OCI-LY1 (cell line): ENCODE results near the gene MYO1A.

Source experiments
- H2AFZ ChIP-seq: fragments of 200-600 bp; sonication (generic), shearing (Covaris generic); 2 replicates; pipeline ENCODE4 v1.6.0; 2014; ENCODE audit warnings: antibody characterized with exemption, mild to moderate bottlenecking, low read length
- H3F3A ChIP-seq: fragments of 200-600 bp; sonication (generic), shearing (Covaris generic); 2 replicates; pipeline ENCODE4 v1.6.0; 2014; ENCODE audit warnings: mild to moderate bottlenecking, antibody characterized with exemption, low read length, moderate library complexity; ENCODE audit not compliant: insufficient read depth
- H3K27ac ChIP-seq: fragments of 200-600 bp; sonication (generic); 2 replicates; pipeline ENCODE4 v1.5.1; 2014; ENCODE audit warnings: low read length, mixed run types, mild to moderate bottlenecking, low read depth; ENCODE audit not compliant: poor library complexity, severe bottlenecking
- H3K27me3 ChIP-seq: fragments of 200-600 bp; sonication (generic); 2 replicates; pipeline ENCODE4 v1.6.0; 2014; ENCODE audit warnings: antibody characterized with exemption, mild to moderate bottlenecking, low read length, moderate library complexity; ENCODE audit not compliant: insufficient read depth
- H3K36me3 ChIP-seq: fragments of 200-600 bp; sonication (generic); 2 replicates; pipeline ENCODE4 v1.6.1; 2014; ENCODE audit warnings: mild to moderate bottlenecking, antibody characterized with exemption, low read length, moderate library complexity, mixed read lengths; ENCODE audit not compliant: insufficient read depth
- H3K4me1 ChIP-seq: fragments of 200-600 bp; sonication (generic); 2 replicates; pipeline ENCODE4 v1.5.1; 2014; ENCODE audit warnings: mild to moderate bottlenecking, low read length, moderate library complexity; ENCODE audit not compliant: insufficient read depth, severe bottlenecking
- H3K4me2 ChIP-seq: fragments of 200-600 bp; sonication (generic), shearing (Covaris generic); 2 replicates; pipeline ENCODE4 v1.6.1; 2014; ENCODE audit warnings: low read length
- H3K4me3 ChIP-seq: fragments of 200-600 bp; sonication (generic); 2 replicates; pipeline ENCODE4 v1.5.1; 2014; ENCODE audit warnings: low read length, low read depth, mild to moderate bottlenecking, mixed read lengths; ENCODE audit not compliant: poor library complexity, severe bottlenecking
- H3K79me2 ChIP-seq: fragments of 200-600 bp; shearing (Covaris generic); 2 replicates; pipeline ENCODE4 v1.6.1; 2016; ENCODE audit warnings: mixed run types, low read length, mixed read lengths; ENCODE audit not compliant: insufficient read depth
- H3K9ac ChIP-seq: fragments of 200-600 bp; sonication (generic), shearing (Covaris generic); 2 replicates; pipeline ENCODE4 v1.6.1; 2014; ENCODE audit warnings: mild to moderate bottlenecking, low read length, mixed read lengths
- H3K9me2 ChIP-seq: fragments of 200-600 bp; sonication (generic), shearing (Covaris generic); 2 replicates; pipeline ENCODE4 v1.6.1; 2014; ENCODE audit warnings: low read depth, mild to moderate bottlenecking, low read length, mixed read lengths
- H3K9me3 ChIP-seq: fragments of 200-600 bp; shearing (Covaris generic); 2 replicates; pipeline ENCODE4 v1.6.1; 2014; ENCODE audit warnings: low read length, mixed read lengths
- H4K20me1 ChIP-seq: fragments of 200-600 bp; sonication (generic), shearing (Covaris generic); 2 replicates; pipeline ENCODE4 v1.6.0; 2016; ENCODE audit warnings: mild to moderate bottlenecking, low read length; ENCODE audit not compliant: insufficient read depth
- CTCF ChIP-seq: fragments of 200-600 bp; sonication (generic), shearing (Covaris generic); IDR thresholded peaks from 2 replicates; pipeline ENCODE4 v1.5.1; 2017; ENCODE audit warnings: mild to moderate bottlenecking, antibody characterized with exemption, low read length, moderate library complexity, mixed read lengths
- EZH2 ChIP-seq: fragments of 200-600 bp; sonication (generic), shearing (Covaris generic); IDR thresholded peaks from 2 replicates; pipeline ENCODE4 v1.8.0; 2017; ENCODE audit warnings: borderline replicate concordance, mixed run types, mild to moderate bottlenecking, antibody characterized with exemption, low read length, moderate library complexity, mixed read lengths

The MYO1A gene

GRCh38 chr12:57044468-57044867 lies 5.5 kb downstream of the MYO1A start:
- no peaks in the 10 kb centered on the region for H3K9me2 ChIP-seq
- H3K9ac ChIP-seq: no peak overlapping the region
- H3K27me3 ChIP-seq: no peaks in the 10 kb centered on the region
- H2AFZ ChIP-seq: no peak overlapping the region
- no peak overlapping the region for H3K4me3 ChIP-seq
- H3K4me1 ChIP-seq: no peaks in the 10 kb centered on the region
- no peak overlapping the region for H3K4me2 ChIP-seq
- no peaks in the 10 kb centered on the region for H3F3A ChIP-seq
- no peak for TF ChIP-seq EZH2
- TF ChIP-seq CTCF: no peak
- no peaks in the 10 kb centered on the region for H3K79me2 ChIP-seq
- H3K9me3 ChIP-seq: no peaks in the 10 kb centered on the region
- H3K36me3 ChIP-seq: no peaks in the 10 kb centered on the region
- H4K20me1 ChIP-seq: no peaks in the 10 kb centered on the region
- no peak overlapping the region for H3K27ac ChIP-seq

GRCh38 chr12:57042695-57043094 lies 7.2 kb downstream of the MYO1A start:
- Histone ChIP-seq H4K20me1 (no peaks in the 10 kb centered on the region), H3K9me3 (no peaks in the 10 kb centered on the region), H3F3A (no peaks in the 10 kb centered on the region), H3K4me2 (no peak overlapping the region), H2AFZ (no peak overlapping the region), H3K9ac (no peak overlapping the region), H3K27me3 (0 out of 2 replicates have a peak, but pooled peaks cover 2% of the 10 kb centered on the region), H3K79me2 (no peaks in the 10 kb centered on the region), H3K9me2 (no peaks in the 10 kb centered on the region), H3K4me3 (no peak overlapping the region), H3K27ac (no peak overlapping the region), H3K4me1 (no peaks in the 10 kb centered on the region), H3K36me3 (no peaks in the 10 kb centered on the region)
- no peak for TF ChIP-seq EZH2
- no peak for TF ChIP-seq CTCF

DNA sequence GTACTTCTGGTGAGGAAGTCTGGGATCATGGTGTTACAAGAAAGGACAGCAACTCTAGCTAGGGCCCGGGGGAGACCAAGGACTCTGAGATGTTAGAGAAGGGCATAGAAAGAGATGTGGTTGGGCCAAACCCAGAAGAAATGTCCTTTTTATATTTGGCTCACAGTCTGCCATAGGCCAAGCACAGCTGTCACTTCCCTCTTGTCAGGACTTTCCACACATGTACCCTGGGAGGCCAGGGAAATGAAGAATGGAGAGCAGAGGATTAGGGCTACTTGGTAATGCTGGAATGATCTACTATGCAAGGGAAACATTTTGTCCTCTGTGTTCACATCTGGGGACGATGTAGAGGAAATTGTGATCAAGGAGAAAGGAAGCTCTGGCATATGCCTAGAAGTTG lies 9.2 kb downstream of the MYO1A start:
- no peak overlapping the region for H3K4me3 ChIP-seq
- 0 out of 2 replicates have a peak, but pooled peaks cover 12% of the 10 kb centered on the region for H3K27me3 ChIP-seq
- no peaks in the 10 kb centered on the region for H3K4me1 ChIP-seq
- H3K9me3 ChIP-seq: no peaks in the 10 kb centered on the region
- no peaks in the 10 kb centered on the region for H3F3A ChIP-seq
- H3K79me2 ChIP-seq: no peaks in the 10 kb centered on the region
- no peak overlapping the region for H3K4me2 ChIP-seq
- no peaks in the 10 kb centered on the region for H3K9me2 ChIP-seq
- H3K9ac ChIP-seq: no peak overlapping the region
- H3K27ac ChIP-seq: no peak overlapping the region
- H2AFZ ChIP-seq: no peak overlapping the region
- H3K36me3 ChIP-seq: no peaks in the 10 kb centered on the region
- TF ChIP-seq CTCF (no peak), EZH2 (no peak)
- H4K20me1 ChIP-seq: no peaks in the 10 kb centered on the region
